Adrenal gland (tissue), 5 donors: Measurements from ENCODE around the gene TM4SF4.

Experiments used
- CTCF ChIP-seq, 6 experiments: fragments of 450-650 bp in 4 of 6; fragments of 200-600 bp in 2 of 6; sonication (generic) in 1 of 6; IDR thresholded peaks; 1 replicate in 5 of 6; 2 replicates in 1 of 6; pipeline versions ENCODE4 v1.5.1 to v1.8.0; 2016 to 2021; ENCODE audit warnings: antibody characterized with exemption in 6 of 6, mild to moderate bottlenecking in 2 of 6, moderate library complexity in 1 of 6
- POLR2A ChIP-seq, 2 donors: fragments of 450-650 bp; IDR thresholded peaks; one replicate each; pipeline ENCODE4 v1.6.1; 2017; ENCODE audit warnings: antibody characterized with exemption in 2 of 2, mild to moderate bottlenecking in 2 of 2, moderate library complexity in 1 of 2
- donor health status: DM: no; HTN: no; CAD: no.

DNA sequence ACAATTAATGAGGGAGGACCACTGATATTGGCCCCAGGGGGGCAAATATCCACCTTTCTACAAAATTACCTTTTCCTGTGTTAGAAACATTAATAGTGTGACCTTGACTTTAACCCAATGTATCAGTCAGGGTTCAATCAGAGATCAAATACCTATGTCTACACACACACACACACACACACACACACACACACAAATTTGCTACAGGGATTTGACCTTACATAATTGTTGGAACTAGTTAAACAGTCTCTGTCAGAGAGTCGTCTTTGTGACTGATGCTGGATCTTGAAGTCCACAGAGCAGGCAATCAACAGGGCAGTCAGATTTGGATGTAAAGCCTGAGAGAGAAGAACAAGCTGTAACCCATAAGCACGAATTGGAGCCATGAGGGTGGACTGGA, 32.5 kb downstream of the TM4SF4 start:
- TF ChIP-seq CTCF (IDR thresholded peaks at IDR 0.05) (no peak), POLR2A (IDR thresholded peaks at IDR 0.05) (no peak)
